KBM-7 (cell line): ENCODE measurements around the gene AGPAT3.
"Not testable (repeated sequence)": the region's sequence is repeated elsewhere in the genome, so short reads cannot be mapped to it uniquely, and the experiment has no call there.

Experiments used
- DNase-seq: peaks from one replicate; pipeline ENCODE4 v3.0.0-alpha.2; 2015
- in situ Hi-C: fragments of 300-500 bp; cut with MboI; formaldehyde crosslinking; loops from 2 replicates; pipeline ENCODE4 v1.14.3; 2020; ENCODE audit warnings: low sequenced_read_pairs, low pct_unique_long_range_greater_than_20kb, mixed read lengths

AGPAT3 gene

GRCh38 chr21:43832158-43832550, 32.9 kb upstream of the AGPAT3 start:
- no peak for DNase-seq
- in situ Hi-C loops: no loop called here

GRCh38 chr21:43832648-43833047, 32.4 kb upstream of the AGPAT3 start:
- in situ Hi-C loops: no loop called here
- no peak for DNase-seq

- in situ Hi-C loops: no loop called here
- no peak for DNase-seq
Observed at GRCh38 chr21:43834146-43834905, 30.7 kb upstream of the AGPAT3 start.

- in situ Hi-C loops: no loop called here
- peak; percentile 39 for DNase-seq
Observed at GRCh38 chr21:43835050-43835449, 30.0 kb upstream of the AGPAT3 start.

GRCh38 chr21:43835861-43836260, 29.2 kb upstream of the AGPAT3 start:
- in situ Hi-C loops: no loop called here
- no peak for DNase-seq

- in situ Hi-C loops: no loop called here
- no peak for DNase-seq
Observed at GRCh38 chr21:43836616-43837015, 28.4 kb upstream of the AGPAT3 start.

- no peak for DNase-seq
- in situ Hi-C loops: no loop called here
Observed at GRCh38 chr21:43840259-43840658, 24.8 kb upstream of the AGPAT3 start.

GRCh38 chr21:43842742-43843141, 22.3 kb upstream of the AGPAT3 start:
- in situ Hi-C loops: no loop called here
- DNase-seq: no peak

GRCh38 chr21:43844906-43845305, 20.1 kb upstream of the AGPAT3 start:
- in situ Hi-C loops, DNase-seq: not testable (repeated sequence)

- no peak for DNase-seq
- in situ Hi-C loops: no loop called here
Observed at GRCh38 chr21:43845386-43845785, 19.6 kb upstream of the AGPAT3 start.

- in situ Hi-C loops: no loop called here
- DNase-seq: no peak
Observed at GRCh38 chr21:43846430-43846829, 18.6 kb upstream of the AGPAT3 start.

- DNase-seq: no peak
- in situ Hi-C loops: no loop called here
Observed at GRCh38 chr21:43847301-43847700, 17.7 kb upstream of the AGPAT3 start.

- DNase-seq: no peak
- in situ Hi-C loops: no loop called here
Observed at GRCh38 chr21:43848771-43849170, 16.3 kb upstream of the AGPAT3 start.

- DNase-seq: no peak
- in situ Hi-C loops: no loop called here
Observed at GRCh38 chr21:43849532-43850299, 15.3 kb upstream of the AGPAT3 start.

- in situ Hi-C loops: no loop called here
- DNase-seq: peak; percentile 32
Observed at GRCh38 chr21:43850728-43851295, 14.2 kb upstream of the AGPAT3 start.

GRCh38 chr21:43851593-43851992, 13.4 kb upstream of the AGPAT3 start:
- DNase-seq: no peak
- in situ Hi-C loops: no loop called here

GRCh38 chr21:43853851-43854772, 10.9 kb upstream of the AGPAT3 start:
- no peak for DNase-seq

GRCh38 chr21:43854773-43855633, 10.0 kb upstream of the AGPAT3 start:
- in situ Hi-C loops: no loop called here
- peak; percentile 78 for DNase-seq

More at GRCh38 chr21:43853851-43854772, 10.9 kb upstream of the AGPAT3 start:
- in situ Hi-C loops: no loop called here
